K562 (cell line): Measurements from ENCODE around the gene UBE2G2. TPM values are rescaled to one million over a fixed set of nuclear protein-coding genes. Genes with fewer than 3 reads are reported as not detected.

ENCODE experiments used
- NCOA2 ChIP-seq, 2 experiments: fragments of 450-650 bp; IDR thresholded peaks; 2 replicates each; pipeline ENCODE4 v1.6.1; 2018; ENCODE audit warnings: mild to moderate bottlenecking in 2 of 2, moderate library complexity in 1 of 2; ENCODE audit not compliant: partially characterized antibody in 2 of 2
- ZNF407 ChIP-seq: fragments of 450-650 bp; IDR thresholded peaks from 2 replicates; pipeline ENCODE4 v1.6.1; 2016; ENCODE audit warnings: low read depth
- polyA plus RNA-seq, 8 experiments: library from polyadenylated mRNA; depleted of rRNA in 4 of 8; stranded (reverse) in 5 of 8; unstranded in 3 of 8; fragments of >200 nt; fragmentation: Nextera tagmentation in 2 of 8; fragmentation: Illumina TruSeq in 1 of 8; extraction: Ambion mirVana in 2 of 8; extraction: Trizol in 1 of 8; gene quantifications; 2 replicates each; pipeline versions ENCODE4 v1.2.1 to v1.2.3, GENCODE V29; 2011 to 2014; ENCODE audit warnings: inconsistent platforms in 1 of 8, missing spikeins in 1 of 8
- total RNA-seq, 7 experiments: library from RNA; depleted of rRNA in 6 of 7; stranded (reverse); fragments of >200 nt in 6 of 7; fragmentation: Illumina TruSeq in 2 of 7; extraction: Trizol in 2 of 7; gene quantifications; 2 replicates each; pipeline versions ENCODE4 v1.2.1 to v1.2.3, GENCODE V29; 2011 to 2021; ENCODE audit warnings: low replicate concordance in 1 of 7

Gene UBE2G2
- total and polyA plus RNA-seq, 9 of the 15 experiments (the other 6 are each of a cell fraction or from before 2014, with no cell fraction given): 47.5 to 225 (median 140) TPM

GRCh38 chr21:44850905-44851657, 49.5 kb upstream of the UBE2G2 start (continued):
- TF ChIP-seq ZNF407 (no peak), NCOA2 (IDR thresholded peaks at IDR 0.05; ENCODE audit: partially characterized antibody in 2 of 2) (no peak)
- TF ChIP-seq, all 486 proteins: peak for 2
